ENCODE data around the gene KMT2C.
"Not testable (repeated sequence)": the region's sequence is repeated elsewhere in the genome, so short reads cannot be mapped to it uniquely, and the experiment has no call there.

Gene KMT2C

GRCh38 chr7:152467225-152467624, 31.4 kb upstream of the KMT2C start:
- Histone ChIP-seq H3K4me3 (ENCODE audit: insufficient read depth, low read depth, low read length) (no peak overlapping the region), H3K27me3 (ENCODE audit: control insufficient read depth, insufficient read depth, low read length, poor library complexity, severe bottlenecking) (peaks cover 8% of the 10 kb centered on the region)
- 94 to 95% methylated on average over 9 of the region's 9 CpGs for WGBS, 2 experiments

DNA sequence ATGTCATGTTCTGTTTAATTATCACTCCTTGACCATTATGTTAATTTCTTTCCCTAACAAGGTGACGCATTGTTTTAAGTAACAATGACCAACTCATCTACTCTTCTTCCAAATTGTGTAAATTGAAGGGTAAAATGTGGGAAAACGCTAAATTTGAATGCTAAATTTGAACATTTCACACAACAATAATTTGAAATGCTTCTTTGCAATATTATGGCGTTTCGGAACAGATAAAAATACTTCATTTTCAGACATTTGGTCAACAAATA, 29.2 kb upstream of the KMT2C start:
- Histone ChIP-seq H3K27ac (ENCODE audit: insufficient read depth, low read depth, low read length, poor library complexity, severe bottlenecking) (no peak overlapping the region), H3K4me1 (ENCODE audit: control insufficient read depth, insufficient read depth, low read length) (peaks cover 10% of the 10 kb centered on the region), H3K9me3 (ENCODE audit: control insufficient read depth, low read length) (no peaks in the 10 kb centered on the region), H3K4me3 (ENCODE audit: insufficient read depth, low read depth, low read length) (peak overlapping the region; percentile 95), H3K36me3 (ENCODE audit: control insufficient read depth, insufficient read depth, low read length) (no peaks in the 10 kb centered on the region), H3K27me3 (ENCODE audit: control insufficient read depth, insufficient read depth, low read length, poor library complexity, severe bottlenecking) (peaks cover 8% of the 10 kb centered on the region)
- 60 to 79% methylated on average over 2 to 4 of the region's 4 CpGs for WGBS, 2 experiments

More at GRCh38 chr7:152467225-152467624, 31.4 kb upstream of the KMT2C start:
- Histone ChIP-seq H3K27ac (ENCODE audit: insufficient read depth, low read depth, low read length, poor library complexity, severe bottlenecking) (no peak overlapping the region), H3K4me1 (ENCODE audit: control insufficient read depth, insufficient read depth, low read length) (peaks cover 5% of the 10 kb centered on the region), H3K36me3 (ENCODE audit: control insufficient read depth, insufficient read depth, low read length) (no peaks in the 10 kb centered on the region), H3K9me3 (ENCODE audit: control insufficient read depth, low read length) (peaks cover 3% of the 10 kb centered on the region)

GRCh38 chr7:152464312-152465118, 28.7 kb upstream of the KMT2C start:
- 0 to 1% methylated on average over 91 of the region's 91 CpGs for WGBS, 2 experiments
- Histone ChIP-seq H3K4me1 (ENCODE audit: control insufficient read depth, insufficient read depth, low read length) (peaks cover 15% of the 10 kb centered on the region), H3K27me3 (ENCODE audit: control insufficient read depth, insufficient read depth, low read length, poor library complexity, severe bottlenecking) (peaks cover 8% of the 10 kb centered on the region), H3K27ac (ENCODE audit: insufficient read depth, low read depth, low read length, poor library complexity, severe bottlenecking) (peak overlapping the region; percentile 87), H3K36me3 (ENCODE audit: control insufficient read depth, insufficient read depth, low read length) (no peaks in the 10 kb centered on the region), H3K9me3 (ENCODE audit: control insufficient read depth, low read length) (no peaks in the 10 kb centered on the region), H3K4me3 (ENCODE audit: insufficient read depth, low read depth, low read length) (peak overlapping the region; percentile 95)

DNA sequence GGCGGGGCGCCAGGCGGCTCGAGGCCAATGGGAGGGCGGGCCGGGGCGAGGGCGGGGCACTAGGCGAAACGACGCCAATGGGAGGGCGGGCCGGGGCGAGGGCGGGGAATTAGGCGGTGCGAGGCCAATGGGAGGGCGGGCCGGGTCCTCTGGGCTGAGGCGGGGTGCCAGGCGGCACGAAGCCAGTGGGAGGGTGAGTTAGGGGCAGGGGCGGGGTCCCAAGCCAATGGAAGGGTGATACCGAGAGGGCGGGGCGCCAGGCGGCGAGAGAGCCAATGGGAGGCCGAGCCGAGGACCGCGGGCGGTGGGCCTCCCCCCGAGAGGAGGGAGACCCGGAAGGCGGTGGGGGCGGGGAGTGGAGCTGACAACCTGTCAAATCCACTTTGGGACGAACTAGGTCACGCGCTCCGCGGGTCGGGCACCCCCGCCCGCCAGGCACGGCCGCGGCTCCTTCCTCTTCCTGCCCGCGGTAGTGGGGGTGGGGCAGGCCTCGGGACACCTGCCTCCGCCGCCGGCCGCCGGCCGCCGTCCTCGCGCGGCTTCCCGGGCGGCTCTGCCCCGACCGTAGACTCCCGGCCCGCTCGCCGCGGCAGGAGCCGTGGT, 28.0 kb upstream of the KMT2C start:
- Histone ChIP-seq H3K9me3 (ENCODE audit: control insufficient read depth, low read length) (no peaks in the 10 kb centered on the region), H3K4me3 (ENCODE audit: insufficient read depth, low read depth, low read length) (peak overlapping the region; percentile 95), H3K27ac (ENCODE audit: insufficient read depth, low read depth, low read length, poor library complexity, severe bottlenecking) (peak overlapping the region; percentile 87), H3K36me3 (ENCODE audit: control insufficient read depth, insufficient read depth, low read length) (no peaks in the 10 kb centered on the region), H3K27me3 (ENCODE audit: control insufficient read depth, insufficient read depth, low read length, poor library complexity, severe bottlenecking) (peaks cover 8% of the 10 kb centered on the region), H3K4me1 (ENCODE audit: control insufficient read depth, insufficient read depth, low read length) (peaks cover 15% of the 10 kb centered on the region)
- WGBS, 2 experiments, result 0% methylated on average over 71 of the region's 71 CpGs

DNA sequence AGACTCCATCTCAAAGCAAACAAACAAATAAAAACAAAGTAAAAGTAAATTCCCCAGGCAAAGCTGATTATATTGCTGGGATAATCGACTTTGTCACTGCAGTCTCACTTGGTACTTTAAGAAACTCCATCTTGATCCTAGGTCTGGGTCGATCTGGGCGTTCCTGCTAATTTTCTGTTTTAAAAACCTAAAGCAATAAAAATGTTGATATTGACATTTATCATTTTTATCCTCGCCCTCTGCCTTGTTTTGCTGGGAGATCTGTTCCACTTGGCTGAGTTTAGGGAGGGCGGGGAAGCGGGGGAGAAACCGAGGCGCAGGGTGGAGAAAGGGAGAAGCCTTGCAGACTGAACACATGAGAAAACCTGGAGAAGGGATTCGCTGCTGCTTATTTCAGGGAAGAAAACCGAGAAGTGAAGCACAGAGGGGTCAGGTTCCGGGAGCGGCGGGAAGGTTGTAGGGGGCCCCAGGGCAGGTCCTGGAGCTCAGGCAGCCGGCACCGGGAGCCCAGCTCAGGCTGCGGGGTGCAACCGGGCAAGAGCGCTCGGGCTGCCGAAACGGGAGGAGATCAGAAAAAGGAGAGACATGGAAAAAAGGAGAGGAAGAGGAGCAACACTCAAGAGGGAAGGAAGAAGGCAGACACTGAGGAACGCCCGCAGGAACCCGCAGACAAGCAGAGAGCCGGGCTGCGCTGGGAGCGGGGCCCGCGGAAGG, 27.3 kb upstream of the KMT2C start:
- 6 to 7% methylated on average over 29 of the region's 29 CpGs for WGBS, 2 experiments
- H3K4me3 ChIP-seq (ENCODE audit: insufficient read depth, low read depth, low read length), result peak overlapping the region; percentile 60
- H3K4me1 ChIP-seq (ENCODE audit: control insufficient read depth, insufficient read depth, low read length), result peaks cover 15% of the 10 kb centered on the region
- H3K36me3 ChIP-seq (ENCODE audit: control insufficient read depth, insufficient read depth, low read length), result no peaks in the 10 kb centered on the region
- no peaks in the 10 kb centered on the region for H3K9me3 ChIP-seq (ENCODE audit: control insufficient read depth, low read length)
- H3K27me3 ChIP-seq (ENCODE audit: control insufficient read depth, insufficient read depth, low read length, poor library complexity, severe bottlenecking), result peaks cover 8% of the 10 kb centered on the region
- H3K27ac ChIP-seq (ENCODE audit: insufficient read depth, low read depth, low read length, poor library complexity, severe bottlenecking), result peak overlapping the region; percentile 89

DNA sequence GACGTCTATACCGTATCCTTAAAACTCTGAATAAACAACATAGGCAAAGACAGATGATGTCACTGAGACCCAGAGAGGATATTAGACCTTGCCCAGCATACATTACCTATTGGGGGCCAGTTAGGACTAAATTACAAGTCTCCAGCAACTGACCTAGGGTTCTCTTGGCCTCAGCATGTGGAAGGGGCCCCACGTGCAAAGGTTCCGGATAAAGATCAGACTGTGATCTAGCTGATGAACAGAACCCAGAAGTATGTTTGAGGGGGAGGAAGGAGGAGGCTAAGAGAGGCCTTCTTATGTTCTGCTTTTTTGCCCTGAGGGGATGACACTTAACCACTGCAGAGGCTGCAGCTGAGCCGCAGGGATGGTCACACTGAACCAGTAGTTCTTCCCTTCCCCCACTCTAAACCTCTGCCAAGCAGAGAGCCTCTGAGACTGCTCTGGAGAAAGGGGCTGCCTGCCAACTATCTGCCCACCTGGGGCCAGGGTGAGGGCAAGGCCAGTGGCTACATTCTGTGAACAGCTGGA, 24.0 kb upstream of the KMT2C start:
- H3K4me1 ChIP-seq (ENCODE audit: control insufficient read depth, insufficient read depth, low read length), result peaks cover 15% of the 10 kb centered on the region

GRCh38 chr7:152451356-152451755, 15.6 kb upstream of the KMT2C start:
- Histone ChIP-seq H3K27ac (ENCODE audit: insufficient read depth, low read depth, low read length, poor library complexity, severe bottlenecking) (no peak overlapping the region), H3K36me3 (ENCODE audit: control insufficient read depth, insufficient read depth, low read length) (no peaks in the 10 kb centered on the region), H3K4me3 (ENCODE audit: insufficient read depth, low read depth, low read length) (no peak overlapping the region), H3K9me3 (ENCODE audit: control insufficient read depth, low read length) (no peaks in the 10 kb centered on the region), H3K27me3 (ENCODE audit: control insufficient read depth, insufficient read depth, low read length, poor library complexity, severe bottlenecking) (no peaks in the 10 kb centered on the region), H3K4me1 (ENCODE audit: control insufficient read depth, insufficient read depth, low read length) (no peaks in the 10 kb centered on the region)
- 88 to 100% methylated on average over 1 of the region's 5 CpGs for WGBS, 2 experiments

More for the DNA sequence above, 24.0 kb upstream of the KMT2C start:
- Histone ChIP-seq H3K4me3 (ENCODE audit: insufficient read depth, low read depth, low read length) (no peak overlapping the region), H3K27me3 (ENCODE audit: control insufficient read depth, insufficient read depth, low read length, poor library complexity, severe bottlenecking) (peaks cover 2% of the 10 kb centered on the region), H3K36me3 (ENCODE audit: control insufficient read depth, insufficient read depth, low read length) (no peaks in the 10 kb centered on the region), H3K9me3 (ENCODE audit: control insufficient read depth, low read length) (no peaks in the 10 kb centered on the region), H3K27ac (ENCODE audit: insufficient read depth, low read depth, low read length, poor library complexity, severe bottlenecking) (no peak overlapping the region)
- WGBS, 2 experiments, result 77 to 78% methylated on average over 5 of the region's 5 CpGs

- not testable (repeated sequence) for H3K4me1 ChIP-seq (ENCODE audit: control insufficient read depth, insufficient read depth, low read length); H3K9me3 ChIP-seq (ENCODE audit: control insufficient read depth, low read length); H3K4me3 ChIP-seq (ENCODE audit: insufficient read depth, low read depth, low read length); H3K27me3 ChIP-seq (ENCODE audit: control insufficient read depth, insufficient read depth, low read length, poor library complexity, severe bottlenecking); H3K36me3 ChIP-seq (ENCODE audit: control insufficient read depth, insufficient read depth, low read length); H3K27ac ChIP-seq (ENCODE audit: insufficient read depth, low read depth, low read length, poor library complexity, severe bottlenecking)
- WGBS, 2 experiments, result 92 to 94% methylated on average over 19 of the region's 19 CpGs
Observed at GRCh38 chr7:152445386-152446008, 9.7 kb upstream of the KMT2C start.

GRCh38 chr7:152443586-152443985, 7.8 kb upstream of the KMT2C start:
- Histone ChIP-seq H3K36me3 (ENCODE audit: control insufficient read depth, insufficient read depth, low read length) (no peaks in the 10 kb centered on the region), H3K27me3 (ENCODE audit: control insufficient read depth, insufficient read depth, low read length, poor library complexity, severe bottlenecking) (no peaks in the 10 kb centered on the region), H3K4me3 (ENCODE audit: insufficient read depth, low read depth, low read length) (no peak overlapping the region), H3K9me3 (ENCODE audit: control insufficient read depth, low read length) (no peaks in the 10 kb centered on the region), H3K4me1 (ENCODE audit: control insufficient read depth, insufficient read depth, low read length) (no peaks in the 10 kb centered on the region), H3K27ac (ENCODE audit: insufficient read depth, low read depth, low read length, poor library complexity, severe bottlenecking) (no peak overlapping the region)
- 94% methylated on average over 5 to 6 of the region's 6 CpGs for WGBS, 2 experiments

Data from ectodermal cell (in vitro differentiated cells).